Muscle of back (tissue), 11 donors: Measurements from ENCODE around the gene ARHGEF12. TPM values are rescaled to one million over a fixed set of nuclear protein-coding genes. Genes with fewer than 3 reads are reported as not detected.
"Not testable (repeated sequence)": the region's sequence is repeated elsewhere in the genome, so short reads cannot be mapped to it uniquely, and the experiment has no call there.

Experiments used
- DNase-seq, 3 donors: peaks; one replicate each; pipeline versions ENCODE4 v3.0.0 to v3.0.0-alpha.2; 2013
- polyA plus RNA-seq, 10 donors: library from polyadenylated mRNA; unstranded; fragments of 120-200 nt; gene quantifications; one replicate each; pipeline ENCODE4 v1.2.1, GENCODE V29; 2013; ENCODE audit not compliant: insufficient read length in 10 of 10

The ARHGEF12 gene
- polyA plus RNA-seq, 10 donors = 31.6 to 49.5 (median 41.5) TPM

- no peak for DNase-seq
These were observed 153.6 kb downstream of the ARHGEF12 start for GRCh38 chr11:120489799-120490198.

GRCh38 chr11:120492486-120492885 lies 156.3 kb downstream of the ARHGEF12 start:
- no peak for DNase-seq

- DNase-seq = no peak
These were observed 158.4 kb downstream of the ARHGEF12 start for GRCh38 chr11:120494595-120494994.

- DNase-seq = no peak
These were observed 162.9 kb downstream of the ARHGEF12 start for GRCh38 chr11:120499088-120499487.

- no peak for DNase-seq
These were observed 163.6 kb downstream of the ARHGEF12 start for GRCh38 chr11:120499859-120500258.

- no peak for DNase-seq
These were observed 164.3 kb downstream of the ARHGEF12 start for GRCh38 chr11:120500414-120501071.

GRCh38 chr11:120501440-120501839 lies 165.2 kb downstream of the ARHGEF12 start:
- no peak for DNase-seq

- no peak for DNase-seq
These were observed 166.0 kb downstream of the ARHGEF12 start for GRCh38 chr11:120501976-120502755.

GRCh38 chr11:120503529-120503928 lies 167.3 kb downstream of the ARHGEF12 start:
- not testable (repeated sequence) for DNase-seq

- DNase-seq = no peak
These were observed 169.7 kb downstream of the ARHGEF12 start for GRCh38 chr11:120505801-120506425.

- DNase-seq = no peak
These were observed 173.3 kb downstream of the ARHGEF12 start for GRCh38 chr11:120509346-120510053.

GRCh38 chr11:120510406-120511115 lies 174.3 kb downstream of the ARHGEF12 start:
- no peak for DNase-seq

- DNase-seq = peak; percentile 69 to 91 (median 87)
These were observed 175.1 kb downstream of the ARHGEF12 start, which contains the start of gene GRIK4 for GRCh38 chr11:120511116-120511819. Gene GRIK4, plus strand, starts transcription at chr11:120511748. Its CDS starts 148,571 bp downstream, at chr11:120660319.

GRCh38 chr11:120511820-120512738 lies 175.9 kb downstream of the ARHGEF12 start:
- DNase-seq = no peak

- no peak for DNase-seq
These were observed 176.7 kb downstream of the ARHGEF12 start for GRCh38 chr11:120512739-120513435.

GRCh38 chr11:120513436-120514315 lies 177.5 kb downstream of the ARHGEF12 start:
- no peak for DNase-seq

- DNase-seq = no peak
These were observed 178.4 kb downstream of the ARHGEF12 start for GRCh38 chr11:120514541-120515121.
